ENCODE results near the gene SLAMF1. TPM values are rescaled to one million over a fixed set of nuclear protein-coding genes. Genes with fewer than 3 reads are reported as not detected.

Gene SLAMF1
- total and polyA plus RNA-seq, 2 experiments from 2014 or later = not detected

GRCh38 chr1:160637821-160638539 is 8.9 kb downstream of the SLAMF1 start (continued):
- no peak for TF ChIP-seq ZNF462 (CRISPR knock-in tag; IDR thresholded peaks at IDR 0.05)
- no peak for TF ChIP-seq JUNB (IDR thresholded peaks at IDR 0.05; ENCODE audit: unreplicated experiment)
- TF ChIP-seq CREB1 (CRISPR knock-in tag; IDR thresholded peaks at IDR 0.05; ENCODE audit: low read depth) = no peak
- TF ChIP-seq STAT1 (IDR thresholded peaks at IDR 0.05; ENCODE audit: unreplicated experiment) = no peak
- TF ChIP-seq ETS1 (IDR thresholded peaks at IDR 0.05) = no peak
- TF ChIP-seq ZNF331 (CRISPR knock-in tag; IDR thresholded peaks at IDR 0.05; ENCODE audit: low read depth) = no peak

- H3K36me3 Mint-ChIP-seq (ENCODE audit: low read depth) = no peaks in the 10 kb centered on the region
- peaks cover 5% of the 10 kb centered on the region for H3K27me3 Mint-ChIP-seq (ENCODE audit: insufficient read depth, low read depth, poor library complexity)
- Histone ChIP-seq H3F3A (replicated peaks; ENCODE audit: low read depth) (no peaks in the 10 kb centered on the region), H3K79me2 (replicated peaks; ENCODE audit: insufficient read depth) (no peaks in the 10 kb centered on the region), H3K27me3 (ENCODE audit: insufficient read depth) (no peaks in the 10 kb centered on the region), H3K4me1 (ENCODE audit: insufficient read depth) (peaks cover 9% of the 10 kb centered on the region), H3K36me3 (ENCODE audit: insufficient read depth) (no peaks in the 10 kb centered on the region), H4K20me1 (replicated peaks; ENCODE audit: insufficient read depth) (no peaks in the 10 kb centered on the region), H2AFZ (no peak overlapping the region), H3K4me3 (no peak overlapping the region), H3K4me2 (no peak overlapping the region), H3K27ac (ENCODE audit: low read depth) (no peak overlapping the region), H3K9me2 (ENCODE audit: insufficient read depth) (peaks cover 13% of the 10 kb centered on the region; the same call in 1 of the 2 replicates)
- ATAC-seq (no peak), DNase-seq (ENCODE audit: low spot score) (no peak)
- H3K4me3 Mint-ChIP-seq = no peak overlapping the region
- peaks cover 20% of the 10 kb centered on the region for H3K4me1 Mint-ChIP-seq
- H3K9me3 Mint-ChIP-seq = no peaks in the 10 kb centered on the region
- no peak overlapping the region for H3K27ac Mint-ChIP-seq
- no peak for TF ChIP-seq ZNF331 (CRISPR knock-in tag; IDR thresholded peaks at IDR 0.05; ENCODE audit: low read depth)
- no peak for TF ChIP-seq ZNF462 (CRISPR knock-in tag; IDR thresholded peaks at IDR 0.05)
- no peak for TF ChIP-seq STAT1 (IDR thresholded peaks at IDR 0.05; ENCODE audit: unreplicated experiment)
Measured at GRCh38 chr1:160637065-160637464, 9.8 kb downstream of the SLAMF1 start.

All from GM23338 (cell line).